ENCODE results near the gene LSM2. TPM values are rescaled to one million over a fixed set of nuclear protein-coding genes. Genes with fewer than 3 reads are reported as not detected.

The LSM2 gene
- total RNA-seq, 8 experiments from 2014 or later, result 34.8 to 79.8 (median 47.1) TPM

GRCh38 chr6:31836474-31837368 lies 30.0 kb upstream of the LSM2 start:
- in situ Hi-C loops (cut with MboI; ENCODE audit: low pct_unique_long_range_greater_than_20kb in 2 of 9, low sequenced_read_pairs in 9 of 9, unreplicated experiment in 9 of 9), result loop anchor here in 1 of 9 experiments (25.0 kb wide), 1 partner anchor 174 kb away; the partner anchor contains the start of genes APOM, BAG6, C6orf47 and CSNK2B
- H3K27ac ChIP-seq, result peak overlapping the region in 1 of 2 donors; percentile 40
- peak in 1 of 8 experiments; percentile 0 for ATAC-seq (replicated peaks in 6 of 8)
- peak overlapping the region; percentile 70 to 94 (median 78) for H3K4me3 ChIP-seq
- H3K4me1 ChIP-seq (replicated peaks in 1 of 2), result peaks cover 23 to 25% of the 10 kb centered on the region in 2 donors
- WGBS, 10 experiments, result 0 to 55% (median 20%) methylated on average over 1 to 11 of the region's 12 CpGs; no CpG with 5 or more reads in 1 of the 10 experiments

GRCh38 chr6:31836047-31836473 lies 29.3 kb upstream of the LSM2 start:
- no peak for ATAC-seq (replicated peaks in 6 of 8)
- H3K27ac ChIP-seq, result no peak overlapping the region
- in situ Hi-C loops (cut with MboI; ENCODE audit: low pct_unique_long_range_greater_than_20kb in 2 of 9, low sequenced_read_pairs in 9 of 9, unreplicated experiment in 9 of 9), result loop anchor here in 1 of 9 experiments (25.0 kb wide), 1 partner anchor 174 kb away; the partner anchor contains the start of genes APOM, BAG6, C6orf47 and CSNK2B
- H3K4me3 ChIP-seq, result peak overlapping the region; percentile 70 to 94 (median 78)
- H3K4me1 ChIP-seq (replicated peaks in 1 of 2), result peaks cover 26 to 27% of the 10 kb centered on the region in 2 donors
- WGBS, 10 experiments, result 0 to 10% (median 5%) methylated on average over 1 to 13 of the region's 14 CpGs; no CpG with 5 or more reads in 1 of the 10 experiments

- Histone ChIP-seq H3K4me3 (peak overlapping the region; percentile 70 to 94 (median 78)), H3K4me1 (replicated peaks in 1 of 2) (peaks cover 27% of the 10 kb centered on the region in 2 donors), H3K27ac (peak overlapping the region; percentile 92 to 98)
- peak; percentile 16 to 82 (median 66) for ATAC-seq (replicated peaks in 6 of 8)
- 0 to 3% (median 0%) methylated on average over 5 to 30 of the region's 59 CpGs; no CpG with 5 or more reads in 3 of the 10 experiments for WGBS, 10 experiments
- in situ Hi-C loops (cut with MboI; ENCODE audit: low pct_unique_long_range_greater_than_20kb in 2 of 9, low sequenced_read_pairs in 9 of 9, unreplicated experiment in 9 of 9), result loop anchor here in 1 of 9 experiments (25.0 kb wide), 1 partner anchor 172 kb away; the partner anchor contains the start of genes APOM, BAG6, C6orf47 and CSNK2B
These were observed 27.8 kb upstream of the LSM2 start for GRCh38 chr6:31834367-31835250.

GRCh38 chr6:31831350-31832215 lies 24.8 kb upstream of the LSM2 start:
- 61 to 98% (median 81%) methylated on average over 1 to 10 of the region's 15 CpGs; no CpG with 5 or more reads in 1 of the 10 experiments for WGBS, 10 experiments
- Histone ChIP-seq H3K4me3 (peak overlapping the region in 4 of 5 donors; percentile 50 to 57 (median 56)), H3K4me1 (replicated peaks in 1 of 2) (peaks cover 12 to 19% of the 10 kb centered on the region in 2 donors), H3K27ac (no peak overlapping the region)
- peak in 1 of 8 experiments; percentile 0 for ATAC-seq (replicated peaks in 6 of 8)
- in situ Hi-C loops (cut with MboI; ENCODE audit: low pct_unique_long_range_greater_than_20kb in 2 of 9, low sequenced_read_pairs in 9 of 9, unreplicated experiment in 9 of 9), result loop anchor here in 1 of 9 experiments (25.0 kb wide), 1 partner anchor 169 kb away; the partner anchor contains the start of genes APOM, BAG6, C6orf47 and CSNK2B

- in situ Hi-C loops (cut with MboI; ENCODE audit: low pct_unique_long_range_greater_than_20kb in 2 of 9, low sequenced_read_pairs in 9 of 9, unreplicated experiment in 9 of 9), result loop anchor here in 1 of 9 experiments (25.0 kb wide), 1 partner anchor 169 kb away; the partner anchor contains the start of genes APOM, BAG6, C6orf47 and CSNK2B
- peaks cover 12 to 21% of the 10 kb centered on the region in 2 donors for H3K4me1 ChIP-seq (replicated peaks in 1 of 2)
- peak overlapping the region; percentile 50 to 89 (median 56) for H3K4me3 ChIP-seq
- WGBS, 10 experiments, result 50 to 100% (median 80%) methylated on average over 1 to 5 of the region's 6 CpGs; no CpG with 5 or more reads in 1 of the 10 experiments
- peak overlapping the region in 1 of 2 donors; percentile 56 for H3K27ac ChIP-seq
- ATAC-seq (replicated peaks in 6 of 8), result no peak
These were observed 24.1 kb upstream of the LSM2 start for GRCh38 chr6:31830886-31831335.

- Histone ChIP-seq H3K4me3 (peak overlapping the region; percentile 50 to 89 (median 56)), H3K27ac (peak overlapping the region in 1 of 2 donors; percentile 56), H3K4me1 (replicated peaks in 1 of 2) (peaks cover 13 to 23% of the 10 kb centered on the region in 2 donors)
- 0 to 4% (median 0%) methylated on average over 3 to 8 of the region's 15 CpGs for WGBS, 10 experiments
- peak in 2 of 8 experiments; percentile 0 to 6 for ATAC-seq (replicated peaks in 6 of 8)
- in situ Hi-C loops (cut with MboI; ENCODE audit: low pct_unique_long_range_greater_than_20kb in 2 of 9, low sequenced_read_pairs in 9 of 9, unreplicated experiment in 9 of 9), result loop anchor here in 1 of 9 experiments (25.0 kb wide), 1 partner anchor 167 kb away; the partner anchor contains the start of genes APOM, BAG6, C6orf47 and CSNK2B
These were observed 23.0 kb upstream of the LSM2 start for GRCh38 chr6:31829633-31830283.

- in situ Hi-C loops (cut with MboI; ENCODE audit: low pct_unique_long_range_greater_than_20kb in 2 of 9, low sequenced_read_pairs in 9 of 9, unreplicated experiment in 9 of 9), result loop anchor here in 1 of 9 experiments (25.0 kb wide), 1 partner anchor 165 kb away; the partner anchor contains the start of genes APOM, BAG6, C6orf47 and CSNK2B
- WGBS, 10 experiments, result 0 to 2% (median 1%) methylated on average over 5 to 13 of the region's 56 CpGs; no CpG with 5 or more reads in 6 of the 10 experiments
- Histone ChIP-seq H3K27ac (peak within 1 kb of the TSS; percentile 74 to 86), H3K4me1 (replicated peaks in 1 of 2) (peaks cover 14 to 19% of the 10 kb centered on the region in 2 donors), H3K4me3 (peak within 1 kb of the TSS; percentile 68 to 72 (median 70))
- peak; percentile 61 to 86 (median 80) for ATAC-seq (replicated peaks in 6 of 8)
These were observed 20.7 kb upstream of the LSM2 start, which contains the start of gene HSPA1B for GRCh38 chr6:31827286-31828079. HSPA1B (plus strand) TSS chr6:31827738; CDS start chr6:31827951, 213 bp downstream.

GRCh38 chr6:31826793-31827285 lies 20.1 kb upstream of the LSM2 start:
- in situ Hi-C loops (cut with MboI; ENCODE audit: low pct_unique_long_range_greater_than_20kb in 2 of 9, low sequenced_read_pairs in 9 of 9, unreplicated experiment in 9 of 9), result loop anchor here in 1 of 9 experiments (25.0 kb wide), 1 partner anchor 165 kb away; the partner anchor contains the start of genes APOM, BAG6, C6orf47 and CSNK2B
- WGBS, 10 experiments, result 0 to 11% (median 4%) methylated on average over 3 to 9 of the region's 13 CpGs; no CpG with 5 or more reads in 4 of the 10 experiments
- Histone ChIP-seq H3K27ac (peak overlapping the region; percentile 74 to 86), H3K4me3 (peak overlapping the region; percentile 68 to 72 (median 70)), H3K4me1 (replicated peaks in 1 of 2) (peaks cover 18 to 23% of the 10 kb centered on the region in 2 donors)
- peak in 7 of 8 experiments; percentile 3 to 45 (median 6) for ATAC-seq (replicated peaks in 6 of 8)

- WGBS, 10 experiments, result 20 to 91% (median 62%) methylated on average over 1 to 4 of the region's 4 CpGs; no CpG with 5 or more reads in 1 of the 10 experiments
- ATAC-seq (replicated peaks in 6 of 8), result no peak
- H3K4me3 ChIP-seq, result no peak overlapping the region
- in situ Hi-C loops (cut with MboI; ENCODE audit: low pct_unique_long_range_greater_than_20kb in 2 of 9, low sequenced_read_pairs in 9 of 9, unreplicated experiment in 9 of 9), result loop anchor here in 1 of 9 experiments (25.0 kb wide), 1 partner anchor 163 kb away; the partner anchor contains the start of genes APOM, BAG6, C6orf47 and CSNK2B
- H3K27ac ChIP-seq, result no peak overlapping the region
- H3K4me1 ChIP-seq (replicated peaks in 1 of 2), result peaks cover 23 to 26% of the 10 kb centered on the region in 2 donors
These were observed 18.8 kb upstream of the LSM2 start for GRCh38 chr6:31825553-31825952.

Data from motor neuron (in vitro differentiated cells).